Measurements from ENCODE around the gene SIGLEC11. TPM values are rescaled to one million over a fixed set of nuclear protein-coding genes. Genes with fewer than 3 reads are reported as not detected.

SIGLEC11 gene
- total RNA-seq, 1 donor from 2014 or later: not detected

GRCh38 chr19:49907745-49908446 lies 53.1 kb downstream of the SIGLEC11 start:
- no peak for DNase-seq (ENCODE audit: low read depth in 2 of 2)

GRCh38 chr19:49906879-49907564 lies 54.0 kb downstream of the SIGLEC11 start:
- no peak for DNase-seq (ENCODE audit: low read depth in 2 of 2)

GRCh38 chr19:49904136-49904535 lies 56.8 kb downstream of the SIGLEC11 start:
- DNase-seq (ENCODE audit: low read depth in 2 of 2): no peak

Other genes with a start within 250 kb of the SIGLEC11 start
- under 0.01 TPM in 2 replicates for gene TSKS, start 197.9 kb downstream of the SIGLEC11 start, total RNA-seq
- 37.1 and 41.6 TPM in 2 replicates for gene AP2A1, start 194.2 kb downstream of the SIGLEC11 start, total RNA-seq
- gene FUZ, start 147.9 kb downstream of the SIGLEC11 start, total RNA-seq: 11.6 and 14.3 TPM in 2 replicates
- 7.6 and 9.9 TPM in 2 replicates for gene MED25, start 142.9 kb downstream of the SIGLEC11 start, total RNA-seq
- 42.1 and 49.6 TPM in 2 replicates for gene PTOV1, start 110.0 kb downstream of the SIGLEC11 start, total RNA-seq
- gene PNKP, start 93.6 kb downstream of the SIGLEC11 start, total RNA-seq: 25.5 and 27.4 TPM in 2 replicates
- 5.7 and 8.1 TPM in 2 replicates for gene AKT1S1, start 83.8 kb downstream of the SIGLEC11 start, total RNA-seq
- gene TBC1D17, start 83.5 kb downstream of the SIGLEC11 start, total RNA-seq: 6.1 and 8.3 TPM in 2 replicates
- 0.40 and 1.7 TPM in 2 replicates for gene IL4I1, start 64.3 kb downstream of the SIGLEC11 start, total RNA-seq
- gene ATF5, start 32.0 kb downstream of the SIGLEC11 start, total RNA-seq: 2.4 and 3.4 TPM in 2 replicates
- 14.4 and 18.1 TPM in 2 replicates for gene NUP62, start 31.7 kb downstream of the SIGLEC11 start, total RNA-seq
- gene VRK3, start 64.2 kb upstream of the SIGLEC11 start, total RNA-seq: 13.7 and 18.3 TPM in 2 replicates
- gene ZNF473, start 64.8 kb upstream of the SIGLEC11 start, total RNA-seq: 3.7 and 4.6 TPM in 2 replicates
- gene IZUMO2, start 202.1 kb upstream of the SIGLEC11 start, total RNA-seq: not detected in 2 replicates
- under 0.01 TPM in 2 replicates for gene MYH14, start 242.4 kb upstream of the SIGLEC11 start, total RNA-seq